Measurements from ENCODE around the gene IFNGR2. TPM values are rescaled to one million over a fixed set of nuclear protein-coding genes. Genes with fewer than 3 reads are reported as not detected.

The IFNGR2 gene
- total and polyA plus RNA-seq, 2 of the 8 experiments (the other 6 are each of a cell fraction or from before 2014, with no cell fraction given), result 36.0 to 46.4 TPM

DNA sequence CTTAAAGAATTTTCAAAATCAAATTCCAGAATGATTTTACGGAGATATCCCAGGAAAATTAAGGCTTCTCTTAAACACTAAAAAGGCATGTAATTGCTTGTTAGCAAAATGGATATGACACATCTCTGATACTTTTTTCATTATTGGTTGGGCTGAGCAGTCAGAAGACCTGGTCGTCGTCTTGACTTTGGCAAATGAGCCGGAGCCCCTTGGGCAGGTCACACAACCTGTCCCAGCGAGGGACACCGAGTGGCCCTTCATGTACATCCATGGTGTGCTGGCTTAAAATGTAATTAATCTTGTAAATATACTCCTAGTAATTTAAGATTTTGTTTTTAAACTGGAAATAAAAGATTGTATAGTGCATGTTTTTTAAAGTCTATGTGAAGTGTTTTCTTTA is 33.9 kb downstream of the IFNGR2 start:
- Histone ChIP-seq H3K4me3 (ENCODE audit: extremely low read depth in 1 of 4, insufficient read depth in 2 of 4, low read depth in 3 of 4, low read length in 4 of 4) (no peak overlapping the region), H3K4me2 (ENCODE audit: insufficient read depth in 1 of 2, low read depth in 2 of 2, low read length in 2 of 2) (no peak overlapping the region), H3K9ac (replicated peaks in 1 of 4; ENCODE audit: extremely low read depth in 1 of 4, low read depth in 3 of 4, low read length in 3 of 4) (no peak overlapping the region), H3K79me1 (ENCODE audit: low read depth, low read length) (no peaks in the 10 kb centered on the region), H4K8ac (ENCODE audit: extremely low read depth, insufficient read depth, low read length) (no peak overlapping the region), H3K27me3 (replicated peaks in 1 of 4; ENCODE audit: control insufficient read depth in 3 of 4, extremely low read depth in 1 of 4, insufficient read depth in 3 of 4, low read length in 3 of 4) (no peaks in the 10 kb centered on the region), H3K4ac (replicated peaks; ENCODE audit: insufficient read length, low read depth, low read length) (no peak overlapping the region), H3K27ac (ENCODE audit: low read depth, low read length) (no peak overlapping the region), H2BK120ac (replicated peaks; ENCODE audit: low read depth, low read length) (no peak overlapping the region), H3K56ac (replicated peaks; ENCODE audit: insufficient read length, low read depth, low read length) (no peak overlapping the region), H2BK15ac (ENCODE audit: low read length) (no peak overlapping the region), H3K79me2 (ENCODE audit: control insufficient read depth in 1 of 2, insufficient read depth in 2 of 2, low read length in 2 of 2) (no peaks in the 10 kb centered on the region), H2BK5ac (ENCODE audit: low read depth, low read length) (no peak overlapping the region), H2AK5ac (ENCODE audit: low read depth, low read length) (no peak overlapping the region), H4K20me1 (replicated peaks in 1 of 2; ENCODE audit: control insufficient read depth in 1 of 2, insufficient read depth in 2 of 2, low read length in 2 of 2) (no peaks in the 10 kb centered on the region), H3K36me3 (ENCODE audit: control insufficient read depth in 2 of 4, insufficient read depth in 4 of 4, low read length in 3 of 4) (peaks cover 5 to 39% (median 27%) of the 10 kb centered on the region in 4 experiments; a peak in 7 of 8 replicates), H3K23ac (ENCODE audit: insufficient read length) (no peak overlapping the region), H3K4me1 (replicated peaks in 1 of 4; ENCODE audit: control insufficient read depth in 3 of 4, insufficient read depth in 4 of 4, low read length in 3 of 4) (no peaks in the 10 kb centered on the region), H2BK12ac (ENCODE audit: low read depth, low read length) (no peak overlapping the region), H2BK20ac (ENCODE audit: low read length) (no peak overlapping the region), H2AFZ (ENCODE audit: low read length) (no peak overlapping the region), H4K5ac (ENCODE audit: insufficient read length, low read depth, low read length) (no peak overlapping the region), H4K91ac (replicated peaks; ENCODE audit: insufficient read length, low read length) (no peak overlapping the region), H3K14ac (ENCODE audit: insufficient read length) (no peak overlapping the region), H3K9me3 (ENCODE audit: insufficient read depth in 2 of 2, low read depth in 1 of 2, low read length in 1 of 2) (no peaks in the 10 kb centered on the region), H3K23me2 (ENCODE audit: low read depth, low read length) (no peaks in the 10 kb centered on the region), H3K18ac (ENCODE audit: extremely low read depth, low read length) (no peak overlapping the region)
- TF ChIP-seq TCF12 (IDR thresholded peaks at IDR 0.05; ENCODE audit: low read depth, low read length), result no peak
- TF ChIP-seq CBX5 (IDR thresholded peaks at IDR 0.05; ENCODE audit: low read depth, low read length), result no peak
- TF ChIP-seq RAD21 (IDR thresholded peaks at IDR 0.05 in 1 of 2, conservative IDR thresholded peaks at IDR 0.05 in 1 of 2; ENCODE audit: low read depth in 2 of 2, low read length in 2 of 2), result no peak
- FAIRE-seq (no peak), DNase-seq (ENCODE audit: low read depth in 1 of 2, low spot score in 2 of 2) (no peak)
- 91% methylated on average over 6 of the region's 6 CpGs; no CpG with 5 or more reads in 1 of the 2 experiments for WGBS, 2 experiments (ENCODE audit: extremely low coverage in 1 of 2, insufficient coverage in 1 of 2, insufficient read length in 1 of 2, insufficient replicate concordance in 2 of 2, low coverage in 1 of 2, low lambda C conversion rate in 2 of 2, missing lambda C conversion rate in 1 of 2)
- POLR2A ChIA-PET (ENCODE audit: partially characterized antibody), result interaction anchor here (0.6 to 1.2 kb wide), 5 partner anchors 10 to 204 kb away, joined by 3 to 5 read pairs (median 4); no protein-coding TSS in a partner anchor
- CTCF ChIA-PET (ENCODE audit: partially characterized antibody), result interaction anchor here (0.9 to 1.1 kb wide), 2 partner anchors 33 to 90 kb away, joined by 4 read pairs; no protein-coding TSS in a partner anchor
